ENCODE measurements around the gene SSBP1.

The SSBP1 gene

DNA sequence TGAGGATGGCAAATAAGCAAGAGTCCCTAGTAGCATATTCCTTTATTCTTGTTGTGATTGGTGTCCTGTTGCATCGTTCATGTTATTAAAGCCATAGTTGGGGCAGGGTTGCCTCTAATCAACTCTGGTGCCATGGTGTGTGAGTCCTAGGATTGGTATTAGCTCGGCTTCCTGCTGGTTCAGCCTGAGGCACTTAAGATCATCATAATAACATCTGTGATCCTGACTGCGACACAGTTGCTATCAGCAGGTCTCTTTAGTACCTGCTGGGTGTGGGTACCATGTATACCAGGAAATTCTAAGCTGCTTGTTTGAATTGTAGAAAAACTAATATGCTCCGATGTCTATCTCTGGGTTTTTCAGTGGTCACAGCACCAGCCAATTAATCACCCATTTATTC lies 28.4 kb upstream of the SSBP1 start:
- Histone ChIP-seq H3K9ac (ENCODE audit: low read length) (no peak overlapping the region), H3K27me3 (ENCODE audit: control insufficient read depth, insufficient read depth, low read length) (no peaks in the 10 kb centered on the region), H3K9me3 (ENCODE audit: control insufficient read depth, insufficient read depth, low read depth, low read length) (no peaks in the 10 kb centered on the region), H3K4me1 (ENCODE audit: control insufficient read depth, insufficient read depth, low read length) (peaks cover 9% of the 10 kb centered on the region), H3K4me3 (ENCODE audit: low read depth, low read length) (no peak overlapping the region), H3K36me3 (ENCODE audit: control insufficient read depth, insufficient read depth, low read length) (no peaks in the 10 kb centered on the region), H3K27ac (ENCODE audit: low read depth, low read length) (no peak overlapping the region)

GRCh38 chr7:141710301-141710700 lies 27.9 kb upstream of the SSBP1 start:
- no peaks in the 10 kb centered on the region for H3K27me3 ChIP-seq (ENCODE audit: control insufficient read depth, insufficient read depth, low read length)
- H3K9ac ChIP-seq (ENCODE audit: low read length), result no peak overlapping the region
- H3K4me1 ChIP-seq (ENCODE audit: control insufficient read depth, insufficient read depth, low read length), result peaks cover 9% of the 10 kb centered on the region
- no peak overlapping the region for H3K27ac ChIP-seq (ENCODE audit: low read depth, low read length)
- H3K4me3 ChIP-seq (ENCODE audit: low read depth, low read length), result no peak overlapping the region
- H3K36me3 ChIP-seq (ENCODE audit: control insufficient read depth, insufficient read depth, low read length), result no peaks in the 10 kb centered on the region
- no peaks in the 10 kb centered on the region for H3K9me3 ChIP-seq (ENCODE audit: control insufficient read depth, insufficient read depth, low read depth, low read length)

GRCh38 chr7:141712603-141713255 lies 25.4 kb upstream of the SSBP1 start:
- H3K4me3 ChIP-seq (ENCODE audit: low read depth, low read length), result no peak overlapping the region
- no peaks in the 10 kb centered on the region for H3K9me3 ChIP-seq (ENCODE audit: control insufficient read depth, insufficient read depth, low read depth, low read length)
- no peaks in the 10 kb centered on the region for H3K27me3 ChIP-seq (ENCODE audit: control insufficient read depth, insufficient read depth, low read length)
- H3K36me3 ChIP-seq (ENCODE audit: control insufficient read depth, insufficient read depth, low read length), result no peaks in the 10 kb centered on the region
- peaks cover 9% of the 10 kb centered on the region for H3K4me1 ChIP-seq (ENCODE audit: control insufficient read depth, insufficient read depth, low read length)
- H3K27ac ChIP-seq (ENCODE audit: low read depth, low read length), result no peak overlapping the region
- H3K9ac ChIP-seq (ENCODE audit: low read length), result no peak overlapping the region

DNA sequence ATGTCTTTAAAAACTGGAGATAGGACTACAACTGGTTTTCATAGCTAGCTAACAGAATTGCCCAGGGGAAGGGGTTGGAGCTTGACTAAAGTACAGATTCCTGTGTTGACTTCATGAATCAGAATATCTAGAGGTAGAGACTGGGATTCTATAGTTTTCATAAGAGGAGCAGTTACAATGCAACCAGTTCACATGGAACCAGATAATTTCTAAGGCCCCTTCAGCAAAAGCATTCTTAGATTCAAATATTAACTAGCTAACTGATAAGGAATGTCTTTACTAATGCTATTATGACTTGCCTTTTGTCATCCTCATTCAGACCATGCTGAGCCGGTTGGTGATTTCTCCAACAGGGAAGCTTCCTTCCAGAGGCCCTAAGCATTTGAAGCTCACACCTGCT lies 24.3 kb upstream of the SSBP1 start:
- H3K4me1 ChIP-seq (ENCODE audit: control insufficient read depth, insufficient read depth, low read length), result peaks cover 9% of the 10 kb centered on the region
- no peak overlapping the region for H3K27ac ChIP-seq (ENCODE audit: low read depth, low read length)
- no peaks in the 10 kb centered on the region for H3K9me3 ChIP-seq (ENCODE audit: control insufficient read depth, insufficient read depth, low read depth, low read length)
- no peak overlapping the region for H3K4me3 ChIP-seq (ENCODE audit: low read depth, low read length)
- H3K27me3 ChIP-seq (ENCODE audit: control insufficient read depth, insufficient read depth, low read length), result no peaks in the 10 kb centered on the region
- H3K36me3 ChIP-seq (ENCODE audit: control insufficient read depth, insufficient read depth, low read length), result no peaks in the 10 kb centered on the region
- H3K9ac ChIP-seq (ENCODE audit: low read length), result no peak overlapping the region

DNA sequence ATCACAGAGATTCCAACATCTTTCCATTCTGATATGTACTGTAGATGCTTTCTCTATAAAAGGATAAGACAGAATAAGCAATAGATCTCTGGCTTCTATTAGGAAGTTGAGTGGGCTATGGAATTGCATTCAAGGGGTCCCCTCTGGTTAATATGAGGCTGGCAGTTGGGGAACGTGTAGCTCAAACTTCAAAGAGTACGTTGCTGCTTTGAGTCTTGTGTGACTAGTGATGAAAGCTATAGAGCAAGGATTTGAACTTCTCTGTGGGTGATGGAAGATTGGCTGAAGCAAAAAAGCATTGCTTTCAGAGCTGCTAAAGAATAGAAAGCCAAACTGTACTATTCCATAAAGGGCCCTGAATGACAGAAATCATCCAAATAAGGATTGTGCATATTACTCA lies 23.6 kb upstream of the SSBP1 start:
- no peaks in the 10 kb centered on the region for H3K27me3 ChIP-seq (ENCODE audit: control insufficient read depth, insufficient read depth, low read length)
- H3K4me3 ChIP-seq (ENCODE audit: low read depth, low read length), result no peak overlapping the region
- H3K27ac ChIP-seq (ENCODE audit: low read depth, low read length), result no peak overlapping the region
- H3K4me1 ChIP-seq (ENCODE audit: control insufficient read depth, insufficient read depth, low read length), result peaks cover 9% of the 10 kb centered on the region
- no peaks in the 10 kb centered on the region for H3K9me3 ChIP-seq (ENCODE audit: control insufficient read depth, insufficient read depth, low read depth, low read length)
- H3K36me3 ChIP-seq (ENCODE audit: control insufficient read depth, insufficient read depth, low read length), result no peaks in the 10 kb centered on the region
- no peak overlapping the region for H3K9ac ChIP-seq (ENCODE audit: low read length)

DNA sequence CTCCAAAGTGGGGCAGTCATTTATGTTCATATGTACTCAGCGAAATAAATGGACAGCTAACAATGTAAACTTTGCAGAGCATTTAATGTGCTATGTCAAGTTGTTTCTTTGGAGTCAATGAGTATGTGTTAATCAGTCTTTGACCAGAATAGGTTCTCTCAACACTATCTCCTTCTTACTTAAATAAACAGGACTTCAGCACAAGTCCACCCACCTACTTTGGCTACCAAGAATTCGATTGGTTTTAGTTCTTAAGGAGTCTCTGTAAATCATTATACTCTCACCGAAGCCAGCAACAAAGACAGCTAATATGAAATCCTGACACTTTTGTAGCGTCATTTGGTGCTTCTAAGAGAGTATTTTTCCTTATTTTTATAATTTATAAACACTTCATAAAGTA lies 23.1 kb upstream of the SSBP1 start:
- Histone ChIP-seq H3K4me1 (ENCODE audit: control insufficient read depth, insufficient read depth, low read length) (peaks cover 9% of the 10 kb centered on the region), H3K9me3 (ENCODE audit: control insufficient read depth, insufficient read depth, low read depth, low read length) (no peaks in the 10 kb centered on the region), H3K4me3 (ENCODE audit: low read depth, low read length) (no peak overlapping the region), H3K9ac (ENCODE audit: low read length) (no peak overlapping the region), H3K36me3 (ENCODE audit: control insufficient read depth, insufficient read depth, low read length) (no peaks in the 10 kb centered on the region), H3K27ac (ENCODE audit: low read depth, low read length) (no peak overlapping the region), H3K27me3 (ENCODE audit: control insufficient read depth, insufficient read depth, low read length) (no peaks in the 10 kb centered on the region)

DNA sequence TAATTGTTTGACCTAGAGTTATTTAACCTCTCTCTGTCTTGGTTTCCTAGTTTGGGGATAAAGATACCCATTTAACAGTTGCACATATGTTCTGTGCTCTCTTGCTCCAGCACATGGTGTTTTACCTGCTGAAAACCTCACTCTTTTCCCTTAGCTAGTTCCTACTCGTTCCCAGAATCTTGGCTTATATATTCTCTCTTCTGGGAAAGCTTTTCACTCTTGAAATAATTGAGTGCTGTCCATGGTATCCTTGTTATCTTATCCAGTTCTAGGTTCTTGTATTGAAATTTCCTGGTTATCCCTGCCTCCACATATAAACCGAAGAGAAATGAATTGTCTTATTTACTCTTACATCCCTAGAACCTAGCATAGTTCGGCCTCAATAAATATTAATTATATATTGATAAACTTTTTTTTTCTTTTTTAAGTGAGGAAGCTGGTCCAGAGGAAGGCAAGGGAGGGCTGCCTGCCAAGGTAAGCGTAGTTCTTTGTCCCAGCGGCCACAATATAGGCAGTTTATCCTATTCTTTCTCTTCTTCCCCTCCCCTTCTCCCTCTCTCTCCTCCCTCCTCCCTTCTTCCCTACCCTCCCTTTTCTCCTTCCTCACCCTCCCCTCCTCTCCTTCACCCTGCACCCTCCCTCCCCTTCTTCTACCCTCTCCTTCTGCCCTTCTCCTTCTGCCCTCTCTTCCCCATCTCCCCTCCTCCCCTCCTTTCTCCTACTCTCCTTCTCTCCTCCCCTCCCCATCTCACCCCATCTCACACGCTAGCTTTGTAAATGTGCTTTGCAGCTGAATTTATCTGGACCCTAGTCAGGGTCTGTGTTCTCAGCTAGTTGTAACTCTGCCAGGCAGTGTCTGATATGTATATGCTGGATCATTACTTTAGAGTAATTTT lies 22.1 kb upstream of the SSBP1 start:
- H3K9me3 ChIP-seq (ENCODE audit: control insufficient read depth, insufficient read depth, low read depth, low read length), result no peaks in the 10 kb centered on the region
- H3K9ac ChIP-seq (ENCODE audit: low read length), result no peak overlapping the region
- H3K27me3 ChIP-seq (ENCODE audit: control insufficient read depth, insufficient read depth, low read length), result no peaks in the 10 kb centered on the region
- no peak overlapping the region for H3K27ac ChIP-seq (ENCODE audit: low read depth, low read length)
- H3K36me3 ChIP-seq (ENCODE audit: control insufficient read depth, insufficient read depth, low read length), result no peaks in the 10 kb centered on the region
- peaks cover 6% of the 10 kb centered on the region for H3K4me1 ChIP-seq (ENCODE audit: control insufficient read depth, insufficient read depth, low read length)
- H3K4me3 ChIP-seq (ENCODE audit: low read depth, low read length), result no peak overlapping the region

DNA sequence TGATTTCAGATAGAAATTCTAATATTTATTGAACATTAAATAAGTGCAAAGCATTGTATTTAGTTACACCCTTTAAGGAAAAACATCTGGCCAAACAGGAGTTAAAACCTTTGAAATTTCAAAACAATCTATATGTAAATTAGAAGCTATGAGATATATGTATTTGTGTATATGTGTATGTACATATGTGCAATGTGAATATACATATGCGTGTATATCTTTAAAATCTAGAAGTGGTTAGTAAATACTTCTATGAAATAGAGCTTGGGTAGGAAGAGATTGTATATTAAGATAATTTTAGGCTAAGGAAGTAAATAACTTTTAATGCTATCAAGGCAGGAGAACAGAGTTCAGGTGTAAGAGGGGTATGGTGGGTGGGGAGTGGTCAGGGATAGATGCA lies 20.7 kb upstream of the SSBP1 start:
- Histone ChIP-seq H3K27me3 (ENCODE audit: control insufficient read depth, insufficient read depth, low read length) (no peaks in the 10 kb centered on the region), H3K4me3 (ENCODE audit: low read depth, low read length) (no peak overlapping the region), H3K36me3 (ENCODE audit: control insufficient read depth, insufficient read depth, low read length) (no peaks in the 10 kb centered on the region), H3K27ac (ENCODE audit: low read depth, low read length) (no peak overlapping the region), H3K9ac (ENCODE audit: low read length) (no peak overlapping the region), H3K4me1 (ENCODE audit: control insufficient read depth, insufficient read depth, low read length) (no peaks in the 10 kb centered on the region), H3K9me3 (ENCODE audit: control insufficient read depth, insufficient read depth, low read depth, low read length) (no peaks in the 10 kb centered on the region)

DNA sequence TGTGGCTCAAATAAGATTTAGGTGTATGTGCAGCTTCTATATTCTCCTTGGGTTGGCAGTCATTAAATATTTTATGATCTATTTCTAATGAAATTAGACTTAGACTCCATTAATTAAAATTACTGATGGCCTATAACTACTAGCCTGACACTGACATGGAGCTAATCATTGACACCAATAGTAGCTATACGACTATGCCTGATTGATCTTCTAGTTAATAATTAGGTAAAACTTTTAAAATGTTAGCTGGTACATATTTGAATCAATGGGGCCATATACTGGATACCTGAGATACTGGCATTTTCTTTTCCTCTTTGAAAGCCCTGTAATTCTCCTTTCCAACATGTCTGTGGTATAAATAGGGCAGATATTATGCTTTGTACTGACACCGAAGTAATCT lies 15.6 kb upstream of the SSBP1 start:
- Histone ChIP-seq H3K27me3 (ENCODE audit: control insufficient read depth, insufficient read depth, low read length) (no peaks in the 10 kb centered on the region), H3K4me1 (ENCODE audit: control insufficient read depth, insufficient read depth, low read length) (no peaks in the 10 kb centered on the region), H3K4me3 (ENCODE audit: low read depth, low read length) (no peak overlapping the region), H3K36me3 (ENCODE audit: control insufficient read depth, insufficient read depth, low read length) (no peaks in the 10 kb centered on the region), H3K9me3 (ENCODE audit: control insufficient read depth, insufficient read depth, low read depth, low read length) (no peaks in the 10 kb centered on the region), H3K27ac (ENCODE audit: low read depth, low read length) (no peak overlapping the region), H3K9ac (ENCODE audit: low read length) (no peak overlapping the region)

DNA sequence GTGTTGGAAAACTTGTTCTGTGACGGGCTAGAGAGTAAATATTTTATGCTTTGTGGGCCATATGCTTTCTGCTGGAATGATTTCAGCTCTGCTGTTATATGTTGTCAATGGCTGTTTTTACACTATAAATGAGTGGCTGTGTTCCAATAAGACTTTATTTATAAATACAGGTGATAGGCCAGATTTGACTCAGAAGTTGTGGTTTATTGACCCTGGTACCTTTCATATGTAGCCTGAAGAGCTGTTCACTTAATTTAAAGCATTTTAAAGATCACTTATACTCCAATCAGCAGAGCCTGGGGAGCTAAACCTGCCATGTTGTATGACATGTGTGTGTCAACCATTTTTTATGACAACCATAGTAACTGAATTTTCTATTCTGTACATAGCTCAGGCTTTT lies 9.1 kb upstream of the SSBP1 start:
- Histone ChIP-seq H3K9ac (ENCODE audit: low read length) (no peak overlapping the region), H3K36me3 (ENCODE audit: control insufficient read depth, insufficient read depth, low read length) (no peaks in the 10 kb centered on the region), H3K27me3 (ENCODE audit: control insufficient read depth, insufficient read depth, low read length) (no peaks in the 10 kb centered on the region), H3K4me3 (ENCODE audit: low read depth, low read length) (no peak overlapping the region), H3K9me3 (ENCODE audit: control insufficient read depth, insufficient read depth, low read depth, low read length) (no peaks in the 10 kb centered on the region), H3K27ac (ENCODE audit: low read depth, low read length) (no peak overlapping the region), H3K4me1 (ENCODE audit: control insufficient read depth, insufficient read depth, low read length) (no peaks in the 10 kb centered on the region; the same call in 1 of the 2 replicates)

DNA sequence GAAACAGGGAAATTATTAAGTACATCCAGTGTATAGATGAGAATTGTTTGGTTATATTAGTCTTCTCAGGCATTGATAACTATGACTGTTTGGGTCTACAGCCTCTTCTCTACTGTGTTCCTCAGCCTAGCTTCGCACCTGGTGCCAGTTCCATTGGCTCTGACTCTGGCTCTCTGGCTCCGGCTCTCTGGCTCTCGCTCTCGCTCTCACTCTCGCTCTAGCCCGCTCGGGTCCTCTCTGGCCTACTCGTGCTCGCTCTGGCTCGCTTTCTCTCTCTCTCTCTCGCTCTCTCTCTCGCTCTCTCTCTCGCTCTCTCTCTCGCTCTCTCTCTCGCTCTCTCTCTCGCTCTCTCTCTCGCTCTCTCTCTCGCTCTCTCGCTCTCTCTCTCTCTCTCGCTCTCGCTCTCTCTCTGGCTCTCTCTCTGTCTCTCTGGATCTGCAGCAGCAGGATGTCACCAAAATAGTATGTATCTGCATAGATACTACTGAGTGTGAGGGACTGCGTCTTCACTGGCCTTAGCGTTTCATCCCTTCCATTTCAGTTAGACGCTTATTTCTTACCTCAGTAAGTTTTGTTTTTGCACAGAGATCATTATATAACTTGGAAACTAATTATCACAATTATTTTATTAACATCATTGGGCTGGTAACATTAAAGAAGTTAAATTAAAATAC lies 6.5 kb upstream of the SSBP1 start:
- Histone ChIP-seq H3K27ac (ENCODE audit: low read depth, low read length) (no peak overlapping the region), H3K27me3 (ENCODE audit: control insufficient read depth, insufficient read depth, low read length) (no peaks in the 10 kb centered on the region), H3K36me3 (ENCODE audit: control insufficient read depth, insufficient read depth, low read length) (no peaks in the 10 kb centered on the region), H3K4me1 (ENCODE audit: control insufficient read depth, insufficient read depth, low read length) (no peaks in the 10 kb centered on the region; the same call in 1 of the 2 replicates), H3K9ac (ENCODE audit: low read length) (no peak overlapping the region), H3K4me3 (ENCODE audit: low read depth, low read length) (no peak overlapping the region), H3K9me3 (ENCODE audit: control insufficient read depth, insufficient read depth, low read depth, low read length) (no peaks in the 10 kb centered on the region)

All from HUES6 (cell line).